HG03196 (cell line): ENCODE data around the gene LDLRAD4.
A peak's percentile ranks its signal among the peaks of the same experiment; 100 is the strongest.

Source experiments
- ATAC-seq: cut with Tn5 transposase; IDR thresholded peaks from one replicate; pipeline ENCODE4 v1.9.1; 2021; ENCODE audit not compliant: unreplicated experiment

The LDLRAD4 gene

DNA sequence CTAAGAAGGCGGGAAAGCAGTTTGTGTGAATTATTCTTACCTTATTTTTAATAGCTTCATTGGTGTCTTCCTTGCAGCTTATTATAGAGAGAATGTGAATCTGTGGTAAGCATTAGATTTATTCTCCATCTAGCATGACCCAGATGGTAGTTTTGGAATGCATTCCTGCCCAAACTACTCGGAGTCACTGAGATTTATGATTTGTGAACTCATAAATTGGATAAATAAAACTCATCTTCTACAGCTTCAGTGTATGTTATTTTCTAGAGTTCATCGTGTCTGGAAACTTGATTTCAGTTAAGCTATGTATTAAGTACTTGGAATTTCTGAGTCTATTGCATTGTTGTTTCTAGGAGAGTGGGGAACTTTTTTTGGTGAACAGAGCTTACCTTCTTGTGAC is 337.3 kb downstream of the LDLRAD4 start:
- ATAC-seq: no peak

GRCh38 chr18:13556502-13556901 is 337.9 kb downstream of the LDLRAD4 start:
- no peak for ATAC-seq

- peak; percentile 35 for ATAC-seq
Measured at GRCh38 chr18:13558124-13558523, 339.6 kb downstream of the LDLRAD4 start.

- ATAC-seq: no peak
Measured at GRCh38 chr18:13558790-13559189, 340.2 kb downstream of the LDLRAD4 start.

GRCh38 chr18:13559754-13560153 is 341.2 kb downstream of the LDLRAD4 start:
- ATAC-seq: no peak

DNA sequence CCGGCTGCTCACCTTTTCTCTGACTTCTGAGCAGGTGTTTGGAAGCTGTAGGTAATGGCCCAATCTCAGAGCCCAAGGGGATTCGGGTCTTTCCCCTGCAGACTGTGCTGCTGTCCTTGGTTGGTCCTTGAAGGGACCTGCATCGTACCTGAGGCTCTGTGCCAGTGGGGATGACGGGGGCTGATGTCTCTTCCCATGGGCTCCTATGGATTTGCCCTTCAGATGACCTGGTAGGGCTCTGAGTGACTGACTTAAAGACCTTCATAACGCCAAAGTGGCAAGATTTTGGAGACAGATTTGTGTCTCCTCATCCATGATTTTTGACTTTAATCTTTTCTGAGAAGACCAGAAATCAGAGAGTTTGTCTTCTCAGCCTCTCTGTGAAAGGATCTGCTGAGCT is 341.7 kb downstream of the LDLRAD4 start:
- no peak for ATAC-seq

GRCh38 chr18:13562494-13563029 is 344.0 kb downstream of the LDLRAD4 start:
- peak; percentile 55 for ATAC-seq

- no peak for ATAC-seq
Measured at GRCh38 chr18:13563390-13563805, 344.8 kb downstream of the LDLRAD4 start.

GRCh38 chr18:13564579-13564978 is 346.0 kb downstream of the LDLRAD4 start:
- ATAC-seq: no peak

DNA sequence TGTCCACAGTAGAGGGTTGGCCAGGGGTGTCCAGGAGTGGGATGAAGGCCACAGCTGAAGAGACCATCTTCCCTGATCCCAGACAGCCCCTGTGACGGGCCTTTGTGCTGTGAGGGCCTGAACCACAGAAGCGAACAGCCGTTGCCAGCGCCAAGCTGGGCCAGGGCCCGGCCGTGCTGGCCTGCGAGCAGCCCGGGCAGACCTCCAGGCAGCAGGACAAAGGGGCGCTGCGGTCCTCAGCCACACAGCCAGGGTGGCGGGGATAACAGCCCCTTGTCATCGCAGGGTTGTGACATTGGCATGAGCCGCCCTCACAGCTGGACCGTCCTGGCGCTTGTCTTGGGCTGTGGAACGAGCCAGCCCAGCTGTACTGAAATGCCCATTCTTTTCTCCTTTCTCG is 346.7 kb downstream of the LDLRAD4 start:
- ATAC-seq: no peak

DNA sequence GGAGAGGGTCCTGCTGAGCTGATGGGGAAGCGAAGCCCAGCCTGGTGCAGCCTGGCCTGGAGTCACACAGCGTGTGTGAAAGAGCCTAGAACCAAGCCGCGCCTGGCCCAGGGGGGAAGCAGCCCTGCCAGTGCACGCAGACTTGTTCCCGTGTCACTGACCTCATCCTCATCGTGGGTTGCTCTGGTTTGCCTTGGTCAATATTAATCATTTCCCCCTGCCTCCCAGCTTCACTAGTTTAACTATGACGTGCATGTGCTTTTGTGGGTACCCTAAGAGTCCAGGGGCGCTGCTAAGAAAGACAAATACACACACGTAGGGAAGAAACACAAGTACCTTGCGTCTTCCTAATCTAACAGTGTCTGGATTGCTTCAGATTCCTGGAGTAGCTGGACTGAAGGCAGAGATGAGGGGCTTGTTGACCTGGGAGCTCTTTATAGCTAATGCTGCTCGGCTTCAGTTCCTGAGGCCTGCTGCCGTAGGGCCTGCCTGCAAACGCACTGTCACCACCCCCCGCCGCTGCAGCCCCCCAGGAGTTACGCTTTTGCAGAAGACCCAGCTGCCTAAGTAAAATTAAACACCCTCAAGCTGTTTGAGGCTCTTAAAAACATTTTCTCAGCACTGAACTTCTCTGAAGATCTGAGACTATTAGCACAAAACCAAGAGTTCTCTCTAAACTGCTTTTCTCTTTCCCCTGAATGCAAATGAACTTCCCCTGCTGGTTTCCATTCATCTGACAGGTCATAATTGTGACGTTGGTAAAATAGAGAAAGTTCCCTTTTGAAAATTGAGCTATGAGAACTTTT is 348.6 kb downstream of the LDLRAD4 start:
- ATAC-seq: peak; percentile 41

DNA sequence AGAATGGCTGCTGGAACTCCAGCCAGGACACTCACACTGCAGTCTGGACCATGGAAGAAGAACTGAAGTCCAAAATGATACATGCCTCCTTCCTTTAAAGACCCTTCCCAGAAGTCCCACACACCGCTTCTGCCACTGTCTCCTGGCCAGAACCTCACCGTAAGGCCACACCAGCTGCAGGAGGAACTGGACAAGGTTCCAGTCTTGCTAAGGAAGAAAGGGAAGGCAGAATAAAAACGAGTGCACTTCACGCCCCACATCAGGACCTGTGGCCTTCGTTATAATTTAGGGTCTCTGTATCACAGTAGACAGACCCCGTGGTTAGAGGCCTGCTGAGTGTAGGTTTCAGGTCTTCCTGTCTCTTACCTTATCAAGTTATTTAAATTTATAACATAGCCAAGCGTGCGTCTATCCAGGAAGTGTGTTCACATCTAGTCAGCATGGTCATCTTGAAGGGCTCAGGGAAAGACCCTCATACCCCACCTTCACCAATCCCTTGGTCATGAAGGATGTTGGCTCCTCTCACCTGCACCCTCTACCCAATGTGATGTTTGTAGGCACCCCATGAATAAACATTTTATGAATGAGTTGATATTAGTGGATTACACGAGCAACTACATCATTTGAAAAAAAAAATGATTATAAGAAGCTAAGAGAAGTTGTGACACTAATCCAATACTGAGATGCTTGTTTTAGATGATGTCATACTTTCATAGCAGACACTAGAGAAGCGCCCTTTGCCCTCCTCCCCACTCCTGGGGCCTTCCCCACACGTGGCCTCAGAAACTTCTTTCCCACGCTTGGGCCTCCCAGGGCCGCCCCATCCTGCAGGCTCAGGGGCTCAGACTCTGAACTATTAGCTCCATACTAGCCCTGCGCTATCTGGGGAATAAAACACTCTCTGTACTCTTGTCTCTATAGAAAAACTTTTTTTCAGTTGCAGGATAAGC is 350.2 kb downstream of the LDLRAD4 start:
- peak; percentile 63 for ATAC-seq

DNA sequence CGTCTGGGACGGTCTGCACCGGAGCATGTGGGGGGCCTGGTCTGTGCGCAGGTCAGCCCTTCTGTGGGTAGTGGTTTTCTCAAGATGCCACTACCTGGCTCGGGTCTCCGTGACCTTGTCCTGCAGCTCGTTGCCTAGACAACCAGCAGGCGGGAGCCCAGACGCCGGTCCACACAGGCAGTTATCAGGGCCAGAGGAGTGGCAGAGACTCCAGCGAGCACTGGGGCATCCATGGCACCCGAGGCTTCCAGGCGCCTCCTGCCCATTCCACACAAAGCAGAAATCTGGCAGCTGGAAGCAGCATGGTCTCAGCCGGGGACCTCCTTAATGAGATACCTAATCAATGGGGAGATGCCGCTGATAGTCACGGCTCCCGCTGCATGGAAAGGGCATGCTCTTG is 351.7 kb downstream of the LDLRAD4 start:
- no peak for ATAC-seq

DNA sequence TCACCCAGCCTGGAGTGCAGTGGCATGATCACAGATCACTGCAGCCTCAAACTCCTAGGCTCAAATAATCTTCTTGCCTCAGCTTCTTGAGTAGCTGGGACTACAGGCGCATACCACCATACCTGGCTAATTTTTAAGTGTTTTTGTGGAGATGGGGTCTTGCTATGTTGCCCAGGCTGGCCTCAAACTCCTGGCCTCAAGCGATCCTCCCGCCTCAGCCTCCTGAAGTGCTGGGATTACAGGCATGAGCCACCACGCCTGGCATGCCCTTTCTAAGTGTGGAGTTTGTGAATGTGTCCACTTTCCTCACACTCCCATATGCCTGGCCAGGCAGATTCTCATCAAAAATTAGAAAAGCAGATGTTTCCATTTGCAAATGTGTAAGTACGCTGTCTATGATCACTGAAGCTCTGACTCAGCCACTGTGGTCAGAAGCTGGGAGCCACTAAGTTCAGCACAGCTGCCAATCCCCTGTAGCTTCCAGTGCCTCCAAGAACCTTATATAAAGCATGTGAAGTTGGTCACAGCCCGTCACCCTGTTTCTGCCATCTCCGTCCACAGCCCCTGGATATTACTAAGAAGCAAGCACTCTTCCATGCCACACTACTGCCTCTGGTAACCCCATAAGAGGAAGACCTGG is 352.4 kb downstream of the LDLRAD4 start:
- ATAC-seq: no peak

DNA sequence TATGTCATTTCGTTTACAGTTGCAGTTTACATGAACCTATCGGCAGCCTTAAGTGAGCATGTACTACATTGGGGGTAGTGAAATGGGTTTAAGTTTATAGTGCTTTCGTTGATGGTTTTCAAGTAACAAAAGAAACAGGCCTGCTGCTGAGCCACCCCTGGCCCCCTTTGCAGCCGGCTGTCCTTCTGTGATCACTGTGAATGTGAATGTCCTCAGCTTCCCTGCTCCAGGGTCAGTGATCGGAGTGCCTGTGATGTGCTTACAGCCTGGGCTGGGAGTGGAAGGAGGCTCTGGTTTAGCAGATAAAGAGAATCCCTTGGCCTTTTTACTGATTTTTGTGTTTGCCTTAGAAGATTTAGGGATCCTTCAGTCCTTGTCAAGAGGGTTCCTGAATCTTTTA is 353.6 kb downstream of the LDLRAD4 start:
- ATAC-seq: no peak

DNA sequence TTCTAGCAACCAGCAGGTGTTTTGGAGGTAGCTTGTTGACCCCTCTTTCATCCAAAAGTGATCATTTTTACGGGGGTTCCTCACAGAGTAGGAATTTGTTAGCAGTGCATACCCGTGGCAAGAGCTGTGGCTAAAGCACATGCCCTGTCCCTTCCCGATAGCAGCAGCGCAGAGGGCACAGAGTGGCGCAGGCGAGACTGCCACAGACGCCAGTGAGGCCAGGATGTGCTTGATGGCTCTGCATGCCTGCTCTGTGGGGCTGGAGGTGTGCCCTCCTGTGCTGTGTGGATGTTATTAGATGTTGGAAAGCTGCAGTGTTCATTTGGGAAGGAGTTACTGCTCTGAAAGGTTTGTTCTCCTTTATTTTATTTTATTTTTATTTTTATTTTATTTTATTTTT is 354.2 kb downstream of the LDLRAD4 start:
- no peak for ATAC-seq

DNA sequence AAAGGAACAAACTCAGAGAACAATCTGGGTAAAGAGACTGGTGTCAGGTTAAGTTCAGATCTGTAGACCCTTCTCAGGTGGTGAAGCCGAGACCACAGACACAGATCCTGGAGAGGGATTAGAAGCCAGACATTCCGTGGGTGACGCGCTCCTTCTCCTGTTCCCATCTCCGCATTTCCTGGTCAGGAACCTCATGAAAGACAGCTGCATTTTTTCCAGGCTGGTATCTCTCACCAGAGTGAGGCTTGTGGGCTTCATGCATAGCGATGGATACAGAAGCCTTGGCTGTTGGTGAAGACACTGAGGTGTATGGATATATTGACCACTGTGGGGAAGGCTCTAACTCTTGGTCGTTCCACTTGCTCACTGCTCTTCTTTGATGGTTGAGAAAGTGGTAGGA is 355.2 kb downstream of the LDLRAD4 start:
- ATAC-seq: no peak

DNA sequence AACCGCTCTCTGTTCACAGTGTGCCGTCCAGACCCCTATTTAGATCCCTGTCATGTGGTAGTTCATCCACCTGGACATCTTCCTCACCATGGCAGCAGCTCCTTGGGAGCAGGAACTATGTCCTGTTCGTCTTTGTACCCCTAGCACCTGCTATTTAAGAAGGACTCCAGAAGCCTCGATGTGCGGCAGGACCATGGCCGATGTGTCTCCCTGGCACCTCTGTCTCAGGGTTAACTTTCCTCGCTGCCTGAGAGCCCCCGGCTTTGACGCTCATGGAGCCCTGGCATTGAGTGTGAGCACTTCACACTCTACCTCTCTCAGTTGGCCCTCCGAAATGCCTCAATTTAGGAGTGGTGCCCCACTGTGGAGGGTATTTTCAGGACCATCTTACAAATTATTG is 355.8 kb downstream of the LDLRAD4 start:
- ATAC-seq: no peak

- ATAC-seq: no peak
Measured at GRCh38 chr18:13574761-13575160, 356.2 kb downstream of the LDLRAD4 start.

DNA sequence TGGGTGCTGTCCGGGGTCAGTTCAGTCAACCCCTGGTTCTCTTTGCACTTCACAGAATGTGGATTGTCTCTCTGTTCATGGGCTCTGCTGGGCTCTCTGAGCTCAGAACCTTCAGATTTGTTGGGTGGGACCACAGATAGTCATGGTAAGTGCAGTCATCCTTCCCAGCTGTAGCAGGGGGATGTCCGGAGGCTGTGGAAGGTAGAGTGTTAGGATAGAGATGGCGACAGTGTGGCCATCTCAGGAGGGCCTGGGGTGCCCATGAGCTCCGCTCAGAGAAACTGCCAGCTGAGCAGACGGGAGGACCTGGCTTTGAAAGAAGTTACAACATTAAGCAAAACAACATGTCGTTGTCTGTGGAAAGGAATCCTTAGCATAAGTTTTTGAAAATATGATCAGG is 358.0 kb downstream of the LDLRAD4 start:
- peak; percentile 23 for ATAC-seq

- ATAC-seq: peak; percentile 80
Measured at GRCh38 chr18:13577091-13577697, 358.6 kb downstream of the LDLRAD4 start.
